SKM-1 (cell line): ENCODE data around the gene FAM25C.
"Not testable (repeated sequence)": the region's sequence is repeated elsewhere in the genome, so short reads cannot be mapped to it uniquely, and the experiment has no call there.

Experiments
- DNase-seq: peaks from one replicate; lab custom pipeline; 2025; ENCODE audit not compliant: unreplicated experiment; lab: John Stamatoyannopoulos, UW

Gene FAM25C

DNA sequence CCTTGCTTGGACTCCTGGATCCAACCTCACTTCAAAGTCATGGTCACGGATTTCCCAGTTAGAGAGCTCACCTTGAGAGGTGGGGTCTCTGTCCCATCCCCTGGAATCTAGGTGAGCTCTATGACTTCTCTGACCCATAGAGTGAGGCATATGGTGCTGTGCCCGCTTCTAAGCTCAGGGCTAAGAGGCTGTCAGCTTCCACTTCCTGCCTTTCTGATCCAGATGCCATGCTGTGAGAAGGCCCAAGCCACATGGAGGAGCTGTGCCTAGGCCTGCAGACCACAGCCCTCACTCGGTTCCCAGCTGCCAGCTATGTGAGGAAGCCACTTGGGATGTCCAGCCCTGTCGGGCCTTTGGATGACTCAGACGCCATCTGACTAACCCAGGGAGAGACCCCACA, 39.9 kb downstream of the FAM25C start:
- DNase-seq, result not testable (repeated sequence)

DNA sequence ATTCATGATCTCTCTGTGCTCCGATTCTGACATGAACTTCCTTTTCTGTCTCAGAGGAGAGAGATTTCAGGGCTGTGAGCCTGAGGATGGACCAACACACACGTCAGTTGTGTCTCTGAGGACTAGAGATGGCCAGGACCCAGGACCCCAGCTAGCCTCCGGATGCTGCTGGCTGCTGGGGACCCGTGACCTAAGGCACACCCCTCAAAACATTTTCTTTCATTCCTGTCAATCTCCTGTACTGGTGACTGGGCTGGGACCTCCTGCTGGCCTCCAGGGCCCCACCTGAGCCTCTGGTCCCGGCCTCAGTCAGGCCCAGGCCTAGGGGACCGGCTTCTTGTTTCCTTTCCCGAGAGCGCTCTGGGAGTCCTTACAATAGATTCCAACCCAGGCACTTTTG, 42.4 kb downstream of the FAM25C start:
- not testable (repeated sequence) for DNase-seq

DNA sequence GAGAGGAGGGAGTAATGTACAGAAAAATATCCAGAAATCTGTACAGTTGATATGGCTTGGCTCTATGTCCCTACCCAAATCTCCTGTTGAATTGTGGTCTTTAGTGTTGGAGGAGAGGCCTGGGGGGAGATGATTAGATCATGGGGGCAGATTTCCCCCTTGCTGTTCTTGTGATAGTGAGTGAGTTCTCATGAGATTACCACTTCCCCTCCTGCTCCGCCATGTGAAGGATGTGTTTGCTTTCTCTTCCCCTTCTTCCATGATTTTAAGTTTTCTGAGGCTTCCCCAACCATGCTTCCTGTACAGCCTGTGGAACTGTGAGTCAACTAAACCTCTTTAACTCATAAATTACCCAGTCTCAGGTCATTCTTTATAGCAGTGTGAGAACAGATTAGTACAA, 52.2 kb downstream of the FAM25C start:
- DNase-seq, result not testable (repeated sequence)
